MCF 10A (cell line): ENCODE measurements around the gene ESR1. TPM values are rescaled to one million over a fixed set of nuclear protein-coding genes. Genes with fewer than 3 reads are reported as not detected.

Source experiments
- Bru-seq: library from RNA; stranded (reverse); fragments of 400-500 nt; gene quantifications from one replicate; lab custom pipeline; 2021; lab: Mats Ljungman, UMichigan
- BruChase-seq, 2 experiments: library from RNA; stranded (reverse); fragments of 400-500 nt; gene quantifications; one replicate each; lab custom pipeline; 2021; lab: Mats Ljungman, UMichigan
- BruUV-seq: library from RNA; stranded (reverse); fragments of 400-500 nt; replicated peaks from 2 replicates; lab custom pipeline; 2021; lab: Mats Ljungman, UMichigan
- CTCF ChIA-PET: fragments of 300-600 bp; sonication (Branson Sonifier 250); formaldehyde crosslinking; extraction: SDS; loops from one replicate; lab custom pipeline; 2021; ENCODE audit warnings: antibody characterized with exemption, inconsistent platforms; lab: Yijun Ruan, JAX
- POLR2A ChIA-PET: fragments of 300-600, 350-650 bp; sonication (Branson Sonifier 250); formaldehyde crosslinking; extraction: SDS; loops from one replicate; lab custom pipeline; 2020; ENCODE audit warnings: antibody characterized with exemption, inconsistent platforms; lab: Yijun Ruan, JAX
- DNase-seq: peaks from one replicate; pipeline ENCODE4 v3.0.0-alpha.2; 2018; ENCODE audit not compliant: unreplicated experiment
- H3K27ac Mint-ChIP-seq: one replicate; pipeline ENCODE4 v1.8.0; 2022; ENCODE audit warnings: mild to moderate bottlenecking, low read depth, mixed read lengths; ENCODE audit not compliant: unreplicated experiment
- H3K27me3 Mint-ChIP-seq: one replicate; pipeline ENCODE4 v1.8.0; 2022; ENCODE audit warnings: mixed read lengths; ENCODE audit not compliant: insufficient read depth, unreplicated experiment
- H3K36me3 Mint-ChIP-seq: one replicate; pipeline ENCODE4 v1.8.0; 2022; ENCODE audit warnings: mild to moderate bottlenecking, moderate library complexity, mixed read lengths; ENCODE audit not compliant: insufficient read depth, unreplicated experiment
- H3K4me1 Mint-ChIP-seq: one replicate; pipeline ENCODE4 v1.8.0; 2022; ENCODE audit warnings: mixed read lengths; ENCODE audit not compliant: insufficient read depth, unreplicated experiment
- H3K4me3 Mint-ChIP-seq: one replicate; pipeline ENCODE4 v1.8.0; 2022; ENCODE audit warnings: mild to moderate bottlenecking, moderate library complexity, mixed read lengths; ENCODE audit not compliant: unreplicated experiment
- H3K9me3 Mint-ChIP-seq: one replicate; pipeline ENCODE4 v1.8.0; 2022; ENCODE audit warnings: mixed read lengths; ENCODE audit not compliant: unreplicated experiment
- CTCF ChIP-seq: fragments of 200-600 bp; IDR thresholded peaks from one replicate; pipeline ENCODE4 v1.8.0; 2022; ENCODE audit warnings: antibody characterized with exemption, mild to moderate bottlenecking; ENCODE audit not compliant: unreplicated experiment
- intact Hi-C: fragments of 100-400 bp; cut with micrococcal nuclease; formaldehyde crosslinking; loops from 2 replicates; pipeline ENCODE4 v1.14.1; 2022
- long read RNA-seq: library from polyadenylated mRNA; stranded (forward); transcript quantifications from one replicate; pipeline ENCODE4 v2.0.0, GENCODE V29; 2022
- total RNA-seq: library from RNA; stranded (reverse); gene quantifications from 2 replicates; pipeline ENCODE4 v1.2.3, GENCODE V29; 2022

ESR1 gene
- total RNA-seq (0.05 TPM in 2 replicates), Bru-seq, nascent RNA (percentile 7 among the genes with signal in this experiment), BruChase-seq, experiment 1, labeled RNA remaining after a 6-hour chase (percentile 6 among the genes with signal in this experiment), BruChase-seq, experiment 2, labeled RNA remaining after a 2-hour chase (percentile 7 among the genes with signal in this experiment)
- long read RNA-seq = 0 reads

- no peaks in the 10 kb centered on the region for H3K36me3 Mint-ChIP-seq
- no peak within 1 kb of the TSS for H3K27ac Mint-ChIP-seq
- no TSS peak for BruUV-seq
- H3K4me3 Mint-ChIP-seq = peak within 1 kb of the TSS; percentile 66
- no peak for TF ChIP-seq CTCF
- DNase-seq = no peak
- POLR2A ChIA-PET = interaction anchor here (1.0 kb wide), 1 partner anchor 10 kb away, joined by 3 read pairs; no protein-coding TSS in a partner anchor
- H3K27me3 Mint-ChIP-seq = peaks cover 54% of the 10 kb centered on the region
- intact Hi-C loops = no loop called here
- CTCF ChIA-PET = no interaction called here
- H3K4me1 Mint-ChIP-seq = peaks cover 7% of the 10 kb centered on the region
- H3K9me3 Mint-ChIP-seq = no peaks in the 10 kb centered on the region
These were observed at the start of gene ESR1 for GRCh38 chr6:151807513-151808370. TSS of gene ESR1 (plus strand) at chr6:151807682. CDS start at chr6:151807913, 231 bp downstream.

- CTCF ChIA-PET = interaction anchor here (0.6 kb wide), 1 partner anchor 21 kb away, joined by 5 read pairs; no protein-coding TSS in a partner anchor
- Mint-ChIP-seq H3K36me3 (no peaks in the 10 kb centered on the region), H3K4me1 (peaks cover 16% of the 10 kb centered on the region), H3K27me3 (no peaks in the 10 kb centered on the region), H3K9me3 (peaks cover 8% of the 10 kb centered on the region), H3K4me3 (no peak overlapping the region), H3K27ac (no peak overlapping the region)
- no TSS peak for BruUV-seq
- POLR2A ChIA-PET = no interaction called here
- TF ChIP-seq CTCF = no peak
- no peak for DNase-seq
- intact Hi-C loops = no loop called here
These were observed 47.0 kb upstream of the ESR1 start for GRCh38 chr6:151760486-151760885.

- intact Hi-C loops = no loop called here
- no peak for DNase-seq
- CTCF ChIA-PET = interaction anchor here (0.6 to 2.7 kb wide), 6 partner anchors 27 to 363 kb away, joined by 3 to 23 read pairs (median 4); no protein-coding TSS in a partner anchor
- Mint-ChIP-seq H3K4me3 (no peak overlapping the region), H3K9me3 (no peaks in the 10 kb centered on the region), H3K27ac (no peak overlapping the region), H3K27me3 (no peaks in the 10 kb centered on the region), H3K36me3 (no peaks in the 10 kb centered on the region), H3K4me1 (peaks cover 23% of the 10 kb centered on the region)
- POLR2A ChIA-PET = interaction anchor here (0.5 to 1.5 kb wide), 4 partner anchors 208 to 619 kb away, joined by 3 to 6 read pairs (median 3); partner anchors contain the start of gene RMND1
- BruUV-seq = no TSS peak
- TF ChIP-seq CTCF = no peak
These were observed 45.6 kb upstream of the ESR1 start for GRCh38 chr6:151761851-151762250.

- BruUV-seq = no TSS peak
- Mint-ChIP-seq H3K4me1 (peaks cover 23% of the 10 kb centered on the region), H3K27ac (peak overlapping the region; percentile 57), H3K9me3 (no peaks in the 10 kb centered on the region), H3K4me3 (peak overlapping the region; percentile 78), H3K36me3 (no peaks in the 10 kb centered on the region), H3K27me3 (no peaks in the 10 kb centered on the region)
- intact Hi-C loops = no loop called here
- no peak for DNase-seq
- no peak for TF ChIP-seq CTCF
- ChIA-PET CTCF (interaction anchor here (0.7 to 2.7 kb wide), 5 partner anchors 81 to 362 kb away, joined by 3 to 23 read pairs (median 4); no protein-coding TSS in a partner anchor), POLR2A (interaction anchor here (0.7 to 1.5 kb wide), 3 partner anchors 311 to 618 kb away, joined by 3 to 6 read pairs (median 3); partner anchors contain the start of gene RMND1)
These were observed 44.7 kb upstream of the ESR1 start for GRCh38 chr6:151762817-151763216.
